Measurements from ENCODE around the gene FAM47E.

Gene FAM47E

DNA sequence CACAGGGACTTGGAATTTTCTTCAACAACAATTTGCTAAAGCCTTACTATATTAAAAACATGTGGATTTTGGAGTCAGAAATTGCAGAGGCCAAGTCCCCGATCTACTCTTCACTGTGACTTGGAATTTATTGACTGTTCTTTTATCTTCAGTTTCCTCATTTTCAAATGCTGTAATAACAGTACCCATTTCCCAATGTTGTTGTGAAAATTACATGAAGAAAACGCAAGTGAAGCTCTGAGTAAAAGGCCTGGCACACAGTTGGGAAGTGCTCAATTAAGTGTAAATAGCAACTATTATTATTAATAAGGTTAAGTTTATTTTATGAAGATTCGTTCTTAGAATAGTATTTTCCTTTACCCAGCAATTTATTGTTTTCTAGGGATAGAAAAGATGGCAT lies 70.7 kb downstream of the FAM47E start:
- Histone ChIP-seq H3K4me1 (ENCODE audit: low read length) (no peaks in the 10 kb centered on the region), H3K27ac (ENCODE audit: low read length) (no peak overlapping the region), H3K4me3 (ENCODE audit: low read length) (no peak overlapping the region), H3K27me3 (ENCODE audit: low read depth, low read length) (no peaks in the 10 kb centered on the region), H4K20me1 (ENCODE audit: insufficient read depth, low read length) (no peaks in the 10 kb centered on the region), H3K9me3 (ENCODE audit: insufficient read depth, low read length) (peaks cover 23% of the 10 kb centered on the region; the same call in 1 of the 2 replicates), H2AFZ (ENCODE audit: low read depth, low read length) (no peak overlapping the region), H3K9ac (ENCODE audit: low read length) (no peak overlapping the region), H3K36me3 (replicated peaks; ENCODE audit: low read depth, low read length) (no peaks in the 10 kb centered on the region), H3K79me2 (ENCODE audit: low read length) (no peaks in the 10 kb centered on the region), H3K4me2 (ENCODE audit: low read length) (no peak overlapping the region)
- TF ChIP-seq, protein P1, sequence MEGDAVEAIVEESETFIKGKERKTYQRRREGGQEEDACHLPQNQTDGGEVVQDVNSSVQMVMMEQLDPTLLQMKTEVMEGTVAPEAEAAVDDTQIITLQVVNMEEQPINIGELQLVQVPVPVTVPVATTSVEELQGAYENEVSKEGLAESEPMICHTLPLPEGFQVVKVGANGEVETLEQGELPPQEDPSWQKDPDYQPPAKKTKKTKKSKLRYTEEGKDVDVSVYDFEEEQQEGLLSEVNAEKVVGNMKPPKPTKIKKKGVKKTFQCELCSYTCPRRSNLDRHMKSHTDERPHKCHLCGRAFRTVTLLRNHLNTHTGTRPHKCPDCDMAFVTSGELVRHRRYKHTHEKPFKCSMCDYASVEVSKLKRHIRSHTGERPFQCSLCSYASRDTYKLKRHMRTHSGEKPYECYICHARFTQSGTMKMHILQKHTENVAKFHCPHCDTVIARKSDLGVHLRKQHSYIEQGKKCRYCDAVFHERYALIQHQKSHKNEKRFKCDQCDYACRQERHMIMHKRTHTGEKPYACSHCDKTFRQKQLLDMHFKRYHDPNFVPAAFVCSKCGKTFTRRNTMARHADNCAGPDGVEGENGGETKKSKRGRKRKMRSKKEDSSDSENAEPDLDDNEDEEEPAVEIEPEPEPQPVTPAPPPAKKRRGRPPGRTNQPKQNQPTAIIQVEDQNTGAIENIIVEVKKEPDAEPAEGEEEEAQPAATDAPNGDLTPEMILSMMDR (IDR thresholded peaks at IDR 0.05; ENCODE audit: low read depth, low read length): no peak
- TF ChIP-seq EZH2phosphoT487 (IDR thresholded peaks at IDR 0.05; ENCODE audit: low read depth): no peak

- H3K27ac ChIP-seq (ENCODE audit: low read length): no peak overlapping the region
Measured at GRCh38 chr4:76325072-76325471, 73.6 kb downstream of the FAM47E start.

GRCh38 chr4:76326515-76326914 lies 75.0 kb downstream of the FAM47E start:
- Histone ChIP-seq H3K79me2 (ENCODE audit: low read length) (no peaks in the 10 kb centered on the region), H3K9ac (ENCODE audit: low read length) (no peak overlapping the region), H3K27ac (ENCODE audit: low read length) (no peak overlapping the region), H3K4me1 (ENCODE audit: low read length) (no peaks in the 10 kb centered on the region), H3K27me3 (ENCODE audit: low read depth, low read length) (no peaks in the 10 kb centered on the region), H3K36me3 (replicated peaks; ENCODE audit: low read depth, low read length) (no peaks in the 10 kb centered on the region), H2AFZ (ENCODE audit: low read depth, low read length) (no peak overlapping the region), H4K20me1 (ENCODE audit: insufficient read depth, low read length) (no peaks in the 10 kb centered on the region), H3K4me3 (ENCODE audit: low read length) (no peak overlapping the region), H3K9me3 (ENCODE audit: insufficient read depth, low read length) (peaks cover 21% of the 10 kb centered on the region), H3K4me2 (ENCODE audit: low read length) (no peak overlapping the region)
- TF ChIP-seq, protein P1 (IDR thresholded peaks at IDR 0.05; ENCODE audit: low read depth, low read length): no peak
- TF ChIP-seq EZH2phosphoT487 (IDR thresholded peaks at IDR 0.05; ENCODE audit: low read depth): no peak

More at GRCh38 chr4:76325072-76325471, 73.6 kb downstream of the FAM47E start:
- TF ChIP-seq EZH2phosphoT487 (IDR thresholded peaks at IDR 0.05; ENCODE audit: low read depth): no peak
- TF ChIP-seq, protein P1 (IDR thresholded peaks at IDR 0.05; ENCODE audit: low read depth, low read length): no peak
- no peaks in the 10 kb centered on the region for H3K4me1 ChIP-seq (ENCODE audit: low read length)
- no peak overlapping the region for H3K4me2 ChIP-seq (ENCODE audit: low read length)
- no peaks in the 10 kb centered on the region for H3K27me3 ChIP-seq (ENCODE audit: low read depth, low read length)
- no peaks in the 10 kb centered on the region for H3K36me3 ChIP-seq (replicated peaks; ENCODE audit: low read depth, low read length)
- H3K9me3 ChIP-seq (ENCODE audit: insufficient read depth, low read length): peaks cover 21% of the 10 kb centered on the region
- H4K20me1 ChIP-seq (ENCODE audit: insufficient read depth, low read length): no peaks in the 10 kb centered on the region
- no peak overlapping the region for H3K4me3 ChIP-seq (ENCODE audit: low read length)
- H3K9ac ChIP-seq (ENCODE audit: low read length): no peak overlapping the region
- H3K79me2 ChIP-seq (ENCODE audit: low read length): no peaks in the 10 kb centered on the region
- H2AFZ ChIP-seq (ENCODE audit: low read depth, low read length): no peak overlapping the region

Measured in OCI-LY3 (cell line).